Liver (tissue), 9 donors: ENCODE measurements around the gene UBXN6. TPM values are rescaled to one million over a fixed set of nuclear protein-coding genes. Genes with fewer than 3 reads are reported as not detected.

Experiments used
- DNase-seq: peaks from one replicate; pipeline ENCODE4 v3.0.0-alpha.2; 2017; ENCODE audit warnings: low spot score
- H3K27ac ChIP-seq, 2 donors: one replicate each; pipeline ENCODE4 v1.7.0; 2013; ENCODE audit warnings: inconsistent platforms in 2 of 2, low read length in 2 of 2, control low read depth in 1 of 2, low read depth in 1 of 2, mild to moderate bottlenecking in 1 of 2
- H3K27me3 ChIP-seq, 4 donors: one replicate each; pipeline versions ENCODE4 v1.6.1 to v1.7.0; 2013; ENCODE audit warnings: low read length in 3 of 4, inconsistent platforms in 1 of 4, mild to moderate bottlenecking in 1 of 4, moderate library complexity in 1 of 4; ENCODE audit not compliant: control insufficient read depth in 4 of 4, insufficient read depth in 4 of 4
- H3K36me3 ChIP-seq, 4 donors: one replicate each; pipeline versions ENCODE4 v1.6.1 to v1.7.0; 2013; ENCODE audit warnings: low read length in 3 of 4, mild to moderate bottlenecking in 3 of 4, low read depth in 1 of 4, moderate library complexity in 1 of 4; ENCODE audit not compliant: control insufficient read depth in 4 of 4, insufficient read depth in 3 of 4
- H3K4me1 ChIP-seq, 4 donors: one replicate each; pipeline versions ENCODE4 v1.6.1 to v1.7.0; 2013; ENCODE audit warnings: low read length in 3 of 4, mild to moderate bottlenecking in 3 of 4, moderate library complexity in 1 of 4; ENCODE audit not compliant: control insufficient read depth in 4 of 4, insufficient read depth in 4 of 4
- H3K4me3 ChIP-seq, 3 donors: one replicate each; pipeline versions ENCODE4 v1.6.1 to v1.7.0; 2013; ENCODE audit warnings: low read length in 3 of 3, control low read depth in 1 of 3, low read depth in 1 of 3, mild to moderate bottlenecking in 1 of 3
- H3K9ac ChIP-seq, 2 donors: one replicate each; pipeline ENCODE4 v1.7.0; 2013; ENCODE audit warnings: low read length in 2 of 2, mild to moderate bottlenecking in 2 of 2, moderate library complexity in 2 of 2, control low read depth in 1 of 2, low read depth in 1 of 2
- H3K9me3 ChIP-seq, 4 donors: one replicate each; pipeline versions ENCODE4 v1.6.1 to v1.7.0; 2013; ENCODE audit warnings: low read length in 3 of 4; ENCODE audit not compliant: control insufficient read depth in 4 of 4
- EGR1 ChIP-seq, 2 donors: IDR thresholded peaks; 2 replicates each; pipeline ENCODE4 v1.6.1; 2016 to 2018; ENCODE audit warnings: antibody characterized with exemption in 2 of 2, low read depth in 2 of 2
- FOXA1 ChIP-seq: IDR thresholded peaks from 2 replicates; pipeline ENCODE4 v1.6.1; 2016; ENCODE audit warnings: antibody characterized with exemption
- GABPA ChIP-seq, 2 donors: IDR thresholded peaks in 1 of 2; conservative IDR thresholded peaks in 1 of 2; 2 replicates each; pipeline ENCODE4 v1.6.1; 2016; ENCODE audit warnings: antibody characterized with exemption in 2 of 2, mild to moderate bottlenecking in 1 of 2, moderate library complexity in 1 of 2
- JUND ChIP-seq, 2 donors: IDR thresholded peaks; 2 replicates each; pipeline ENCODE4 v1.6.1; 2016; ENCODE audit warnings: antibody characterized with exemption in 2 of 2
- RXRA ChIP-seq, 2 donors: IDR thresholded peaks; 2 replicates each; pipeline ENCODE4 v1.6.1; 2017 to 2018; ENCODE audit warnings: antibody characterized with exemption in 2 of 2, mild to moderate bottlenecking in 1 of 2
- SP1 ChIP-seq: IDR thresholded peaks from 2 replicates; pipeline ENCODE4 v1.6.1; 2018; ENCODE audit warnings: antibody characterized with exemption, mild to moderate bottlenecking
- TAF1 ChIP-seq: conservative IDR thresholded peaks from 2 replicates; pipeline ENCODE4 v1.6.1; 2016; ENCODE audit warnings: antibody characterized with exemption, mild to moderate bottlenecking
- WGBS: extraction: QIAGEN DNeasy Blood & Tissue Kit; methylation state at CpG from one replicate; pipeline ENCODE4 v1.1.7; 2013; 5-methylcytosine and 5-hydroxymethylcytosine counted together
- polyA plus RNA-seq, 2 donors: library from polyadenylated mRNA; stranded (reverse) in 1 of 2; unstranded in 1 of 2; fragments of 200-250 nt in 1 of 2; fragments of >200 nt in 1 of 2; fragmentation: Nextera tagmentation in 1 of 2; extraction: Ambion mirVana in 1 of 2; gene quantifications; one replicate each; pipeline versions ENCODE4 v1.2.1 to v1.2.3, GENCODE V29; 2013 to 2015
- total RNA-seq, 2 donors: library from RNA; depleted of rRNA; stranded (reverse); fragments of >200 nt; gene quantifications; one replicate each; pipeline ENCODE4 v1.2.3, GENCODE V29; 2014
- TF ChIP-seq, protein P1 (sequence below): fragments of 150-350 bp; IDR thresholded peaks from 2 replicates; pipeline ENCODE4 v1.5.1; 2017; ENCODE audit warnings: improper control_type of control experiment, low read depth, low read length; ENCODE audit not compliant: missing input control
- TF ChIP-seq, protein P2 (sequence below): IDR thresholded peaks from 2 replicates; pipeline ENCODE4 v1.6.1; 2016; ENCODE audit warnings: antibody characterized with exemption
- TF ChIP-seq, protein P3 (sequence below): IDR thresholded peaks from 2 replicates; pipeline ENCODE4 v1.6.1; 2016; ENCODE audit warnings: antibody characterized with exemption
- donor health status: healthy.
- donor health status: healthy.
- donor health status: healthy.
- donor health status: healthy.
- donor health status: healthy.

The UBXN6 gene
- total and polyA plus RNA-seq, 4 donors: 33.0 to 92.3 (median 54.0) TPM

DNA sequence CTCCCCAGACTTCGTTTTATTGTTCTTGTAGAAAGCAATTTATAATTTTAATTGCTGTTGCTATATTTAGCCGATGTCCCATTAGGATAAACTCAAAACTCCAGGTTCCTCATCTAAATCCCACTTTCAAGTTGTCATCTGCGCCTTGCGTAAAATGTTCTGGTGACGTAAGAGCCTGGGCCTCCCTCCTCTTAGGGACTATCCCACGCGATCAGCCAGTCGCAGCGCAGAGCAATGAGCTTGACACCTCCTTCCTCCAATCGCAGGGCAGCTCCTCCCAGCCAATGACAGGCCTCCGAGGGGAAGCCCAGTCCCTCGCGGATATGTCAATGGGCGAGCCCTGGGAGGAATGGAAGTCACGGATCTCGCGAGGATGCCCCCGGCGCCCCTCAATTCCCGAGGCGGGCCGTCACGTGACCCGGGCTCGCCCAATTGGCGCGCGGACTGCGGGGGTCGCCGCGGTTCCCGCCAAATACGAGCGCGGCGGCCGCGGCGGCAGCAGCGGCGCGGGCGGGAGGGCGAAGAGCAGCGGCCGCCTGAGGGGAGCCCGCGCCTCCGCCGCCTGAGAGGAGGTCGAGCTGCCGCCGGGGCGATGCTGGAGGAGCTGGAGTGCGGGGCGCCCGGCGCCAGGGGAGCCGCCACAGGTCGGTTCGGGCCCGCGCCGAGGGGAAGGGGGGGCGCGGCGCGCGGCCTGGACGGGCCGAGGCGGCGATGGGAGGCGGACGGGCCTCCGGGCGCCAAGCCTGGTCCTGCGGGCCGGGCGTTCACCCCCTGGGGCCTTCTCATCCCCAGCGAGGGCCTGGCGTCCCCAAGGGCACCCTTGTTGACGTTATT, 55.2 kb downstream of the UBXN6 start, which contains the start of gene CHAF1A (continued):
- TF ChIP-seq, protein P1, sequence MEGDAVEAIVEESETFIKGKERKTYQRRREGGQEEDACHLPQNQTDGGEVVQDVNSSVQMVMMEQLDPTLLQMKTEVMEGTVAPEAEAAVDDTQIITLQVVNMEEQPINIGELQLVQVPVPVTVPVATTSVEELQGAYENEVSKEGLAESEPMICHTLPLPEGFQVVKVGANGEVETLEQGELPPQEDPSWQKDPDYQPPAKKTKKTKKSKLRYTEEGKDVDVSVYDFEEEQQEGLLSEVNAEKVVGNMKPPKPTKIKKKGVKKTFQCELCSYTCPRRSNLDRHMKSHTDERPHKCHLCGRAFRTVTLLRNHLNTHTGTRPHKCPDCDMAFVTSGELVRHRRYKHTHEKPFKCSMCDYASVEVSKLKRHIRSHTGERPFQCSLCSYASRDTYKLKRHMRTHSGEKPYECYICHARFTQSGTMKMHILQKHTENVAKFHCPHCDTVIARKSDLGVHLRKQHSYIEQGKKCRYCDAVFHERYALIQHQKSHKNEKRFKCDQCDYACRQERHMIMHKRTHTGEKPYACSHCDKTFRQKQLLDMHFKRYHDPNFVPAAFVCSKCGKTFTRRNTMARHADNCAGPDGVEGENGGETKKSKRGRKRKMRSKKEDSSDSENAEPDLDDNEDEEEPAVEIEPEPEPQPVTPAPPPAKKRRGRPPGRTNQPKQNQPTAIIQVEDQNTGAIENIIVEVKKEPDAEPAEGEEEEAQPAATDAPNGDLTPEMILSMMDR: no peak
- TF ChIP-seq TAF1 (no peak), SP1 (peak; percentile 93)
- TF ChIP-seq, protein P2, sequence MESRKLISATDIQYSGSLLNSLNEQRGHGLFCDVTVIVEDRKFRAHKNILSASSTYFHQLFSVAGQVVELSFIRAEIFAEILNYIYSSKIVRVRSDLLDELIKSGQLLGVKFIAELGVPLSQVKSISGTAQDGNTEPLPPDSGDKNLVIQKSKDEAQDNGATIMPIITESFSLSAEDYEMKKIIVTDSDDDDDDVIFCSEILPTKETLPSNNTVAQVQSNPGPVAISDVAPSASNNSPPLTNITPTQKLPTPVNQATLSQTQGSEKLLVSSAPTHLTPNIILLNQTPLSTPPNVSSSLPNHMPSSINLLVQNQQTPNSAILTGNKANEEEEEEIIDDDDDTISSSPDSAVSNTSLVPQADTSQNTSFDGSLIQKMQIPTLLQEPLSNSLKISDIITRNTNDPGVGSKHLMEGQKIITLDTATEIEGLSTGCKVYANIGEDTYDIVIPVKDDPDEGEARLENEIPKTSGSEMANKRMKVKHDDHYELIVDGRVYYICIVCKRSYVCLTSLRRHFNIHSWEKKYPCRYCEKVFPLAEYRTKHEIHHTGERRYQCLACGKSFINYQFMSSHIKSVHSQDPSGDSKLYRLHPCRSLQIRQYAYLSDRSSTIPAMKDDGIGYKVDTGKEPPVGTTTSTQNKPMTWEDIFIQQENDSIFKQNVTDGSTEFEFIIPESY: peak; percentile 99

DNA sequence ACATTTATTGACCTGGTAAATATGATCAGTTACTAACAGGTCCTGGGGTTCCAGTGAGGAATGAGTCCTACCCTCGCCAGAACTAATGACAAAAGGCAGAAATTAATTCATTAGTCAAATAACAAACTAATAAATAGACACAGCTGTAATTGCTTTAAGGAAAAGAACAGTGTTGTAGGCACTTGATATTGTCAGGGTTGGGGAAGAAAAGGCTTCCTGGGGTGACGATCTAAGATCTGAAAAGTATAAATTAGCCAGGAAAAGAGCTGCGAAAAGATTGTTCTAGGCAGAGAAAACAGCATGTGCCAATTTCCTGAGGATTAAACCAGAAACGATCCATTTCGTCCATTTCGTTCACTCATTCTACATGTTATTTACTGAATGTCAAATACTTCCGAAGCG, 55.8 kb downstream of the UBXN6 start:
- peak overlapping the region; percentile 48 to 99 for H3K9ac ChIP-seq
- 1% methylated on average over 8 of the region's 8 CpGs for WGBS
- no peaks in the 10 kb centered on the region for H3K27me3 ChIP-seq
- no peaks in the 10 kb centered on the region for H3K36me3 ChIP-seq
- H3K4me1 ChIP-seq: peaks cover 3 to 46% (median 35%) of the 10 kb centered on the region in 4 donors
- H3K27ac ChIP-seq: peak overlapping the region; percentile 94 to 97
- peak overlapping the region; percentile 19 to 61 (median 31) for H3K4me3 ChIP-seq
- TF ChIP-seq JUND (IDR thresholded peaks at IDR 0.05) (no peak), RXRA (IDR thresholded peaks at IDR 0.05) (no peak), FOXA1 (no peak), SP1 (no peak), GABPA (IDR thresholded peaks at IDR 0.05 in 1 of 2, conservative IDR thresholded peaks at IDR 0.05 in 1 of 2) (no peak), EGR1 (IDR thresholded peaks at IDR 0.05; ENCODE audit: low read depth in 2 of 2) (no peak)
- TF ChIP-seq, protein P1: no peak
- TF ChIP-seq, protein P3, sequence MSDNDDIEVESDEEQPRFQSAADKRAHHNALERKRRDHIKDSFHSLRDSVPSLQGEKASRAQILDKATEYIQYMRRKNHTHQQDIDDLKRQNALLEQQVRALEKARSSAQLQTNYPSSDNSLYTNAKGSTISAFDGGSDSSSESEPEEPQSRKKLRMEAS: no peak
- H3K9me3 ChIP-seq: no peaks in the 10 kb centered on the region
- DNase-seq: no peak
